Astrocyte of the cerebellum (primary cell): ENCODE data around the gene PNMA6F.

ENCODE experiments used
- DNase-seq: peaks from one replicate; pipeline ENCODE4 v3.0.0-alpha.2; 2011; ENCODE audit warnings: low read depth
- H3K4me3 ChIP-seq: 2 replicates; pipeline ENCODE4 v1.5.1; 2011; ENCODE audit warnings: mild to moderate bottlenecking, low read depth, low read length, moderate library complexity
- in situ Hi-C: cut with HindIII; loops from 2 replicates; pipeline ENCODE4 v1.10.0; 2017; ENCODE audit warnings: low sequenced_read_pairs
- TF ChIP-seq, protein P1 (sequence below): IDR thresholded peaks from 2 replicates; pipeline ENCODE4 v1.5.1; 2012; ENCODE audit warnings: low read length, low read depth, moderate library complexity, mild to moderate bottlenecking; ENCODE audit errors: missing control alignments

The PNMA6F gene

DNA sequence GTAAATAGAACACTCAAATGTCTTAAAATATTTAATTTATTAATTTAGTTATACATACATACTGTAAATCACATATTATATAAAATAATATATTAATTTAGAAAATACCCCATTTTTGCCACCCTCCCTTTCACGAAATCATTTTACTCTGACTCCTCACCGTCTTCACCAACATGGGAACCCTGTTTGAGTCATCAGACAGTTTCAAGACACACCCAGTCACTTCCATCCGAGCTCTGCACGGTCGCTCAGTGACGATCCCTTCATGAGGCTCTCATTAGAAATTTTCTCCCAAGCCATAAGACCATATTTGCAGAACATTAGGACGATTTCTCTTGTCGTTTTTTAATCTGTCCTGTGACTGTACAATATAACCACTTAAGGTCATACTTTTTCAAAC, 26.9 kb upstream of the PNMA6F start:
- TF ChIP-seq, protein P1, sequence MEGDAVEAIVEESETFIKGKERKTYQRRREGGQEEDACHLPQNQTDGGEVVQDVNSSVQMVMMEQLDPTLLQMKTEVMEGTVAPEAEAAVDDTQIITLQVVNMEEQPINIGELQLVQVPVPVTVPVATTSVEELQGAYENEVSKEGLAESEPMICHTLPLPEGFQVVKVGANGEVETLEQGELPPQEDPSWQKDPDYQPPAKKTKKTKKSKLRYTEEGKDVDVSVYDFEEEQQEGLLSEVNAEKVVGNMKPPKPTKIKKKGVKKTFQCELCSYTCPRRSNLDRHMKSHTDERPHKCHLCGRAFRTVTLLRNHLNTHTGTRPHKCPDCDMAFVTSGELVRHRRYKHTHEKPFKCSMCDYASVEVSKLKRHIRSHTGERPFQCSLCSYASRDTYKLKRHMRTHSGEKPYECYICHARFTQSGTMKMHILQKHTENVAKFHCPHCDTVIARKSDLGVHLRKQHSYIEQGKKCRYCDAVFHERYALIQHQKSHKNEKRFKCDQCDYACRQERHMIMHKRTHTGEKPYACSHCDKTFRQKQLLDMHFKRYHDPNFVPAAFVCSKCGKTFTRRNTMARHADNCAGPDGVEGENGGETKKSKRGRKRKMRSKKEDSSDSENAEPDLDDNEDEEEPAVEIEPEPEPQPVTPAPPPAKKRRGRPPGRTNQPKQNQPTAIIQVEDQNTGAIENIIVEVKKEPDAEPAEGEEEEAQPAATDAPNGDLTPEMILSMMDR, result no peak
- in situ Hi-C loops, result no loop called here
- no peak overlapping the region for H3K4me3 ChIP-seq
- no peak for DNase-seq

DNA sequence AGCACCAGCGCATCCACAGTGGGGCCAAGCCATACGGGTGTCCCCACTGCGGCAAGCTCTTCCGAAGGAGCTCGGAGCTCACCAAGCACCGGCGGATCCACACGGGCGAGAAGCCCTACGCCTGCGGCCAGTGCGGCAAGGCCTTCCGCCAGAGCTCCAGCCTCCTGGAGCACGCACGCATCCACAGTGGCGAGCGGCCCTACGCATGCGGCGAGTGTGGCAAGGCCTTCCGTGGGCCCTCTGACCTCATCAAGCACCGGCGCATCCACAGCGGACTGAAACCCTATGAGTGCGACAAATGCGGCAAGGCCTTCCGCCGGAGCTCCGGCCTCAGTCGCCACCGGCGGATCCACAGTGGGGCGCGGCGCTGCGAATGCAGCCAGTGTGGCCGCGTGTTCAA, 26.0 kb upstream of the PNMA6F start:
- H3K4me3 ChIP-seq, result no peak overlapping the region
- TF ChIP-seq, protein P1, result no peak
- DNase-seq, result no peak
- in situ Hi-C loops, result no loop called here

DNA sequence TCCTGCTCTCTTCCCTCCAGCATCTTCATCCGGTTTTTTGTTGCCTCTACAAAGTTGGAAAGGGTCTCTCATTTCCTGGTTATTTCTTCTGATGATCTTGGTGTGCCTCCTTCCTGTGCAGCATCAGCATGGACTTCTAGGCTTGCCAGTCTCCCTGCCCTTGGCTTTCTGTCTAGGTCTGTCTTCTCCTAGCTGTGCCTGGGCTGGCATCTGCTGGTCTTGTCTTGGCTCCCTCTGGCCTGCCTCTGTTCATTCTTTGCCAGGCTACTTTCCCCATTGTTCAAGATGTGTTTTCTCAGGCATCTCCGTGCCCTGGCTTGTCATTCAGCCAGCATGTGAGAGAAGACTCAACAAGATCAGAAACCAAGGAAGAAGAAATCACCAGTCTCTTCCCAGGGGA, 22.1 kb upstream of the PNMA6F start:
- no peak for DNase-seq
- in situ Hi-C loops, result no loop called here
- no peak overlapping the region for H3K4me3 ChIP-seq
- TF ChIP-seq, protein P1, result no peak

DNA sequence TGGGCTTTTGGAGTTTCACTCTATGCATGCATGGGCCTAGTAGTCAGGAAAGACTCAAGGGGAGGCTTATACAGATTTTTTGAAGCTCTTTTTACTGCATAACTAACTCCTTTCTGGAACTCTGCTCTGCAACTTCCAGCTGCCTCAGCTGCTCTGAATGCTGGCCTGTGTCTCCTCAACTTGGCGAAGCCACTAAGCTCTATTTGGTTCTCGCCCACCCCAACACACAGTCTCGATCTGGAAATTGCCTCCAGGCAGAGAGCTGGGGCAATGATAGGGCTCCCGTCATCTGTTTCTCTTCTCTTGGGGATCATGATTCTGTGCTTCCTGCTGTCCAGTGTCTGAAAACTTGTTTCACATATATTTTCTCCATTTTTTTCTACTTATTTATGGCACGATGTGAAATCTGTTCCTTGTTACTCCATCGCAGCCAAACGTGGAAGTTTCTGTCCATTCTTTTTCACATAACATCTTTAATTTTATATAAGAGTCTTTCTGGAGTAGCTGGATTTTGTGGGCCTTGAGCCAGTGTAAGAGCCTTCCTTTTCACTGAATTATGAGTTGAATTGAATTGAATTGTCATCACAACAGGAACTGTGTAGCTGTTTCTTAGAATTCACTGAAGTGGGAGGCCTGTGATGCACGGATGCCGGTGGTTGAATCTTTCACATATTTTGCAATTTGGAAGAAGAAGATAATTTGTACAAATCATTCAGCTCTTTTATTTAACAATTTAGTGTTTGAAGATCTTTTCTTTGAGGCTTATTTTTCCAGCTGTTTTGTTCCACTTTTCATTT, 21.4 kb upstream of the PNMA6F start:
- TF ChIP-seq, protein P1, result no peak
- in situ Hi-C loops, result no loop called here
- H3K4me3 ChIP-seq, result no peak overlapping the region
- DNase-seq, result no peak

DNA sequence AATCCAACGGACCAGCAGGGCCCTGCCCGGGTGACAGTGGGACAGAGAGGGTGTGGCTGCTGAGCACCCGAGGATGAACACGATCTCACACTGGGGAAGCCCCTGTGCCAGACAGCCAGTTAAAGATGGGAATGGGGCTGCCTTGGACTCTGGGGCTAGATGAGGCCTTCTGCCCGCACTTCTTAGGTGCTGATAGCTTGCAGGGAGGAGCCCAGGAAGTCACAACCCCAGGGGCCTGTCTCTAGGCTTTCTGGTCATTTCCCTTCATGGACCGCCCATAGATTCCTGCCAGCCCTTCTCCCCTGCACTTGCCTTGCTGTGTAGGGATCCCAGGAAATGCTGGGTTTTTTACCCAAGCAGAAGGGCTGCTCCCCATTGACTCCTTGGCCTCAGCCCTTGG, 18.5 kb upstream of the PNMA6F start:
- DNase-seq, result no peak
- TF ChIP-seq, protein P1, result no peak
- in situ Hi-C loops, result no loop called here
- no peak overlapping the region for H3K4me3 ChIP-seq

DNA sequence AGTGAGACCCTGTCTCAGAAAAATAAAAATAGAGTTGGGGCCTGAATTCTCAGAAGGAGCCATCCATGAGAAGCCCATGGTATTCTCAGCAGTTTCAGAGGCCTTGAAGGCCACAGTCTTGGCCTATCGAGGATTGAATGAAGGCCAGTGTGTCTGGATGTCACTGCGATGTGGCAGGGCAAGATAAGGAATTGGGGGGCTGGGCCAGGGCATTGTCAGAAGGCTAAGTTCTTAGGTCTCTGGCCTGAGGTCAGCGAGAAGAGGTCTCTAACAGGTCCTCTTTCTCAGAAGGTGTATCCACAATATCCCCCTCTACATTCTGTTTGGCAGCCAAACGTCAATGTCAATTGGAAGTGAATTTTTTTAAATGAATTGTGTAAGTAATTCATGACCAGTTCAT, 18.1 kb upstream of the PNMA6F start:
- DNase-seq, result no peak
- no peak overlapping the region for H3K4me3 ChIP-seq
- TF ChIP-seq, protein P1, result no peak
- in situ Hi-C loops, result loop anchor here (5.0 kb wide), 1 partner anchor 48 kb away; no protein-coding TSS in a partner anchor
